ENCODE results near the gene GINS1.

Gene GINS1

DNA sequence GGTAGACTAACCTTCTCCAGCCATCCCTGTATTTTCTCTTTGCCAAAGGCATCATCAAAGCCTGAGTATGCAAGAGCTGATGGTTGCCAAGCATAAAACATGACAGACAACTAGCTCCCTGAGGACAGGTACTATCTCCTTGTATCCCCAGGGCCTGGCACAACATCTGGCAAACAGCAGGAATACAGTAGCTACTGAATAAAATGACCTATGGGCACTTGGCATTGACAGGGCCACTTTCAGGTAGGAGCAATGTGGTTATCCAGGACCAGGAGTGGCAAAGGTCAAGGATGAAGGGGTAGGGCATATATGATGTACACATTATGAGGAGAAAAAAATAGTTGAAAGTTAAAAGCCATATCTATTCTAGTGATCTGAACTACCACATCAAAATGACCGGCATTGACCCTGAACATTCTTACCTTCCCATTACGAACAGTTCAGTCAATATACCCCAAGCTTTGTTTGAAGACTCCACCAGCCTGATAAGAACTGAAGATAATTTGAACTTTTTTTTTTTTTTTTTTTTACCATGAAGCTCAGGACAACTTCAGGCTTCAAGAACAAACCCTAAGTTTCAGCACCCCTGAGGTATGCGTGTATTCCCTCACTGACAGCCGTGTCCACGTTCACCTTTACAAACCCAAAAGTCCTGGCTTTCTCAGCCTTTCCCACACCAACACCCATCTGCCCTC is 29.1 kb upstream of the GINS1 start:
- TF ChIP-seq GATA2 (IDR thresholded peaks at IDR 0.05; ENCODE audit: low read depth, low read length) (no peak), GATA3 (IDR thresholded peaks at IDR 0.05; ENCODE audit: low read depth, low read length) (no peak)

DNA sequence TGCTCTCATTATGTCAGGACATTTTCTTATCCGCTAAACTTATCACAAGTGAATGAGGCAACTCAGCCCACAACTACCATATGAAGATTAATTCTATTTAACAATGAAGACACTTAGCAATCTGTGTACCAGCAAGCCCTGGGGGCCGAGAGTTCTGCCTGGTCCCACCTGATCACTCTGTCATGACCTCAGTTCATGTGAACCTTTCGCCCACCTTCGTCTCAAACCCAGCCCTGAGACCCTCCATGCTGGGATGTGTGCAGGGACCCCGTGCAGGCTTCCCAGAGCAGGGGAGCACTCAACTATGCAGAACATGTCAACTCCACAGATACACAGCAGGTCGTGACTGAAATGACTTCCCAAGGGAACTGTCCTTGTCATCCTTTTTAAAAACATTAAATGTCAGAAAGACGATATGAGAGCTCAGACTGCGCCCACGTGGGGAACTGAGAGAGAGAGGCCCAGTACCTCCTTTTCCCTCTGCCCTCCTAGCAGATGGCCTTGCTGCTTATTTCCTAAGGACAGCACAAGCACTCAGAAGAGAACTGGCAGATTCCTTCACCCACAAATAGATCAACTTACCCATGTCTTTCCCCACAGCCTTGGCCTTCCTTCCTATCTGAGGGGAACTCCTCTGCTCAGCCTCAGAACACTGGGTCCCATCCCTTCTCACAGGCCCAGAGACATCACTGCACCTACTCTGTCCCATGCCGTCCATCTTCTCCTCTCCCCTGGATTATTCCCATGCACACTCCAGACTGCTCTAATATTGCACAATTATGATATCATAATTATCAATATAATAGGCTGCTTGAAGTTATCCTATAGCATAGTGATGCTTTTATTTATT is 28.4 kb upstream of the GINS1 start:
- no peak for TF ChIP-seq GATA3 (IDR thresholded peaks at IDR 0.05; ENCODE audit: low read depth, low read length)
- no peak for TF ChIP-seq GATA2 (IDR thresholded peaks at IDR 0.05; ENCODE audit: low read depth, low read length)

DNA sequence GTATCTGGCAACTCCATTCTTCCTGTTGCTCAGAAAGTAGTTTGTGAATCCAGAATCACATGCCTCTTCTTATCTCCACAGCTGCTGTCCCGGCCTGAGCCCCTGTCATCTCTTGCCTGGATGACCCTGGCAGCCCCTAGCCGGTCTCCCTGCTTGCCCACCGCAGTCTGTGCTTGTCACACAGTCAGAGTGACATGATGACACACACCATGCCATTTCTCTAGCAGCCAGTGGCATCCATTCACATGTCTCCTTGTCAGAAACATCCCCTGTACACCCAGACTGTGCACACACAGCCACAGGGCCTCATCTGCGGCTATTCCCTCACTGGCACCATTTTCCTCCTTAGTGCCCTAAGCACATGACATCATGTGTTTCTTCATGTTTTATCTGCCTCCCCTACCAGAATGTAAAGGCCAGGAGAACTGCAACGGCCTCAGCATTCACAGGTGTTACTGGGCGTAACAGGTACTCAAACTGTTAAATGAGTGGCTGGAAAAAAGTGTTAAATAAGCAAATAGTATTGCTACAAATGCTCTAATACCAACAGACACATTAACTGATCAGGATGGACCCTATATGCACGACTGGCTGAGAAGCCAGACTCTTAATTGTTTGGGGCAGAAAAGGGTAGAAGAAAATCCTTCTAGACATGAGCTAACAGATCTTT is 26.4 kb upstream of the GINS1 start:
- no peak for TF ChIP-seq GATA3 (IDR thresholded peaks at IDR 0.05; ENCODE audit: low read depth, low read length)

DNA sequence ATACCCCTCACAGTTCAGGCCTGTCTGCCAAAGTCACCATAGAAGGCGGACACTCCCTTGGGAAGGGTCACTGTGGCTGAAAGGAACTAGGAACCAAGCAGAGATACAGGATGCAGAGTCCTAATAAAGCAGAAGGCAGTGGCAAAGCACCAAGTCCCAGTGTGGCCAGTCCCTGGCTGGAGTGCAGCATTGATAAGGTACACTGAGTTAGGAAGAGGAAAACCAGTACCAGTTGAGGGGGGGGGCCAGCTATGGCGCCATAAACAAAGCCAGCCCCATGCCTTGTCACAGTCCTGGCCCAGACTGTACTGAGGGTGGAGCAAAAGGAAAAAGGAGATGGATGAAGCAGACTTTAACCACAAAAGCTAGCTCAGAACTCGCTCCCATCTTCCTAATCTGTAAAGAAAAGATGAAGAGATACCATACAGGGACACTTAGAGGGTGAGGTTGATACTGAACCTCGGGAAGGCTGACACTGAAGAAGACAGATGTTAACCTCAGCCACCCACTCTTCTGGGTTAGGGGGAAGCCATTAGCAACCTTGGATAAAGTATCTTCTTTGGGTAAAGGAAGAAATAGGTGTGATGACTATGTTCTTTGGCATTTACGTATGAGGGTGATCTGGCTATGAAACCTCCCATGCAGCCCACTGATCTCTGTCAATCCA is 24.6 kb upstream of the GINS1 start:
- TF ChIP-seq GATA2 (IDR thresholded peaks at IDR 0.05; ENCODE audit: low read depth, low read length) (no peak), GATA3 (IDR thresholded peaks at IDR 0.05; ENCODE audit: low read depth, low read length) (no peak)

DNA sequence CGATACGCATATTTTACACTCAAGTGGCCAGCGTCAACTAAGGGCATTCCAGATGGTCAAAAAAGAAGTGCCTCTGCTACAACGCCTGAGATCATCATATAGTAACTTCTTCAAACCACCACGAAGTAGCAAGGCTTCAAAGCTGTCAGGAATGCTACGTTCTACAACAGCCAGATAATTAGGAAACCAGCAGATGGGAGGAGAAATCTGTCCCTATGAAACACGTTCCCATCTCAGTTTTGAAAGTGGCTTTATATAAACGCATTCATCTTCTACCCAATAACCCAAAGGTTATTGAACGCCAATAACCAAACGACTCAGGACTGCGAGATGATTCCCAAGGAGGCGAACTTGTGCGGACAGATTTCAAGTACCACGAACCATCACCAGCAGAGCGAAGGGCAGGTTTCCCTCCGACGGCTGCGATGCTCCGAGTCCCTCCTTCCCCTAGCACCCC is 18.0 kb upstream of the GINS1 start:
- TF ChIP-seq GATA3 (IDR thresholded peaks at IDR 0.05; ENCODE audit: low read depth, low read length), result no peak
- no peak for TF ChIP-seq GATA2 (IDR thresholded peaks at IDR 0.05; ENCODE audit: low read depth, low read length)

DNA sequence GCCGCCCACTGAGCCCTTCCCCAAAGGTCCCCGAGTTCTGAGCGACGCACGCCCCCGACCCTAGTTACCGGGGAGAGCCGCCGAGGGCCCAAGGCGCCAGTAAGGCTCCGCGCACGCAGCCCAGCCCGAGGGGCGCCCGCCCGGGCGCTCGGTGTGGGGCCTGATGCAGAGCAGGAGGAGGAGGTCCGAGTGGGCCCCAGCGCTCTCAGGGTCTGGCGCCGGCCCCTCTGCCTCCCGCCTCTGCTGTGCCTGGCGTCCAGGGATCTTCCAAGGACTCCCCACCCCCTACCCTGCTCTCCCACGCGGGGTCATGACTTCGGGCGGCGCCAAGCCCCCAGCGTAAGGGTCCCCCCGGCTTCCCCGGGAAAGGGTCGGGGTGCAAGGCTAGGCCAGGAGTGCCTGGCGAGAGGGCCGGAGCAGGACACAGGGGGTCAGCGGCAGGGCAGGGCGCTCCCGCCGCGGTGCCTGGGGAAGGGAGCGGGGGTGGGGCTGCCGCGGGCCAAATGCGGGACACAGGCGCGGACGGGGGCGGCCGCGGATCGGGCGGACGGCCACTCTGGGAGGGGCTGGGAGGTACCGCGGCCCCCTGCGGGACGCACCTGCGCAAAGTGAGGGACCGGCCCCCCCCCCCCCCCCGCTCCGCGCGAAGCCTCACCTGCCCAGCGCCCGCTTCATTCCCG is 17.5 kb upstream of the GINS1 start:
- no peak for TF ChIP-seq GATA3 (IDR thresholded peaks at IDR 0.05; ENCODE audit: low read depth, low read length)
- TF ChIP-seq GATA2 (IDR thresholded peaks at IDR 0.05; ENCODE audit: low read depth, low read length), result no peak

DNA sequence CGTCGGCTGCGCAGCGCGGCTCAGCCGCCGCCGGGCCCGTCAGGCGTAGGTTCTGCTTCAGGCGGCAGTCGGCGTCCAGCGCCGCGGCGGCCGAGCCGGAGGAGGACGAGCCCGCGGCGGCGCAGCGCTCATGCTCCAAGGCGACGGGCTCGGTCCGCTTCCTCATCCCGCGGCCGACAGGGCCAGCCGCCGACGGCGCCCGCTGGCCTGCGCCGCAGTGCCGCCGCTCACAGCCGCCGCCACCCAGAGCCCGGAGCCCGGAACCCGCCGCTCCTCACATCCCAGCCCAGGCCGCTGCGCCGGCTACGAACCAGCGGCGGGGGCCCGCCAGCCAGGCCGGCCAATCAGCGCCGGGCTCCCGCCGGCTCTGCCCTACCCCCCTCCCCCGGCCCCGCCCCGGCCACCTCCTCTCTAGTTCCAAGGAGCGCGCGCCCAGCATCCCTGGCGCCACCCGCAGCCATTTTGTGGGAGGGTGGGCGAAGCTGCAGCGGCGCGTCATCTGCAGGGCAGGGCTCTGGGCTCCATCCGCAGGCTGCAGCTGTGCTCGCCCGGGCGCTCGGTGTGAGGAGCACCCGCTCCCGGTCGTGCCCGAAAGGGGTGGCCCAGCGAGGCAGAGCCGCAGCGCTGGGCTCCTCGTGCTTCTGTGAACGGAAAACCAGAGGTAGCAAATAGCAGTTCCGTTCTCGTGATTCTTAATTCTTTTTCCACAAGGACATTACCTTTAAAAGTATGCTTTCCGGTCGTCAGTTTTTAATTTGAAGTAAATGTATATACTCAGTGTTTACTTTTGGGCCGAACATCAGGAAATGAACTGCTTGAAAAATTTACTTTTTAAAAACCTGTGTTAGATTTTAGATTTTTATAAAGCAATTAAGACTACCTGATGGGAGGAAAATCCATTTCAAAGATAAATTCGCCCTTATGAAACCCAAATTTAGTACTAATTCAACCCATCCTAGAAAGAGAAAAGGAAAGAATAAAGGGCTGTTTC is 16.6 kb upstream of the GINS1 start, which contains the start of gene ABHD12:
TSS of gene ABHD12 (minus strand) at position 298 of the 991 bp plus-strand sequence. CDS start at position 166, 132 bp downstream.
- TF ChIP-seq GATA3 (IDR thresholded peaks at IDR 0.05; ENCODE audit: low read depth, low read length), result no peak
- TF ChIP-seq GATA2 (IDR thresholded peaks at IDR 0.05; ENCODE audit: low read depth, low read length), result no peak

DNA sequence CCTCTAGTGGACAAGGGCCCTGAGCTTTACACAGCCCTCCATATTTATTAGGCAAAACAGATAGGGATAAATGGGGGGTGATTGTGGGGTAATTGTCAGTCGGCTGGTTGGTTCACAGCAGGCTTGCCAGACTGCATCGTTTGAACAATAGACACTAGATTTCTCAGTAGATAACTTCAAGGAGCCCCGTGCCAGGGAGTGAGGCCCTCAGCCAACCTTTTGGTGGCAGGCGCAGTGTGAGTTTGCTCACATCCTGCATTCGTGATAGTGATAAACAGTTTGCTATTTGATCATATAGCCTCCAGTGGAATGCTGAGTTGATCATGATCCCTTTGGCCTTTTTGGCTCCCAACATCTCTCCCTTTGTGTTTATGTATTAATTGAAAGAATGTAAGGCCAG is 13.2 kb upstream of the GINS1 start:
- TF ChIP-seq GATA3 (IDR thresholded peaks at IDR 0.05; ENCODE audit: low read depth, low read length), result no peak
- TF ChIP-seq GATA2 (IDR thresholded peaks at IDR 0.05; ENCODE audit: low read depth, low read length), result no peak

DNA sequence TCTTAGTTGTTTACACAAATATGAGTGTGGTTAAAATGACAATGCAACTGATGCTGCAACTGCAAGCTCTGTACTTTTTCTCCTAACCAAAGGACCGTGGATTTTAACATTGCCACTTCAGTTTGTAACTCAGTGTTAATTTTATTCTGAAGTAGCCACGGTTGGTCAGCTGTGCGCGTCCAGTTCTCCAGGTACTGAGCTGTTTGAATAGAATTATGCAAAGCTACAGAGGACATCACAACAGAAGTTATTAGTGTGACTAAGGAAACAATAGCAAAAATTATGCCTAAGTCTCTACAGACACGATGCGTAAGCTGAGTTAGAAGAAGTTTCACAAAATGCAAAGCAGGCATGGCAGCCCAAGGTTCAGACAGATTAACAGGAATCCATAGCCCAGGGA is 12.5 kb upstream of the GINS1 start:
- TF ChIP-seq GATA2 (IDR thresholded peaks at IDR 0.05; ENCODE audit: low read depth, low read length) (no peak), GATA3 (IDR thresholded peaks at IDR 0.05; ENCODE audit: low read depth, low read length) (no peak)

DNA sequence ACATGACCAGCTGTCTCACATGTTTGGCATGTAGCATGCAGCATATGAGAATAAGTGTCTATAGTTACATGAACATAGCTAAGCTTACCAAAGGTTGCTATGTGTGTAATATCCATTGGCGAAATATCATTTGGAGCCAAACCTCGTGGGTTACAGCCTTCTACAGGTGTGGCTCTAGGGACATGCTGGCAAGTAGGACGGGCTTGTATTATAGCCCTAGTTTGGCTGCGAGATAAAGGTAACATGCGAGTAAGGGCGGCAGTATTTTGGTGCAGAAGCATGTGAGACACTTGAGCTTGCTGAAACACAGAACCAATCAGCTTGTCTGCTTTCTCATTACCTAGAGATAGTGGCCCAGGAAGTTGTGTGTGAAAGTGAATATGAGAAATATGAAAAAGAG is 10.4 kb upstream of the GINS1 start:
- no peak for TF ChIP-seq GATA2 (IDR thresholded peaks at IDR 0.05; ENCODE audit: low read depth, low read length)

DNA sequence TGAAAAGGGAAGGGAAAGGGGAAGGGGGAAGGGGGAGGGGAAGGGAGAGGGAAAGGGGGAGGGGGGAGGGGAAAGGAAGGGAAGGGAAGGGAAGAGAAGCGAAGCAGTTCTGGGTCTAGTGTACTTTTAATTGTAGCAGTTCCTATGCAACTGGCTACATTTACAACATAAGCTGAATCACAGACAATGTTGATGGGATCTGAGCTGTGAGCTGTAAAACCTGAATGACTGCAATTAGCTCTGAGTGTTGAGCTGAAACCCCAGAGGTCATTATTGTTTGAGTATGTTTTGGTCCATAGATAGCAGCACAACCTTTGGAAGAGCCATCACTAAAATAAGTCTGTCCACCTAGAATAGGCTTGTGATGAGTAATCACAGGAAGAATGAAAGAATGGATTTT is 9.7 kb upstream of the GINS1 start:
- TF ChIP-seq GATA3 (IDR thresholded peaks at IDR 0.05; ENCODE audit: low read depth, low read length), result no peak
- no peak for TF ChIP-seq GATA2 (IDR thresholded peaks at IDR 0.05; ENCODE audit: low read depth, low read length)

DNA sequence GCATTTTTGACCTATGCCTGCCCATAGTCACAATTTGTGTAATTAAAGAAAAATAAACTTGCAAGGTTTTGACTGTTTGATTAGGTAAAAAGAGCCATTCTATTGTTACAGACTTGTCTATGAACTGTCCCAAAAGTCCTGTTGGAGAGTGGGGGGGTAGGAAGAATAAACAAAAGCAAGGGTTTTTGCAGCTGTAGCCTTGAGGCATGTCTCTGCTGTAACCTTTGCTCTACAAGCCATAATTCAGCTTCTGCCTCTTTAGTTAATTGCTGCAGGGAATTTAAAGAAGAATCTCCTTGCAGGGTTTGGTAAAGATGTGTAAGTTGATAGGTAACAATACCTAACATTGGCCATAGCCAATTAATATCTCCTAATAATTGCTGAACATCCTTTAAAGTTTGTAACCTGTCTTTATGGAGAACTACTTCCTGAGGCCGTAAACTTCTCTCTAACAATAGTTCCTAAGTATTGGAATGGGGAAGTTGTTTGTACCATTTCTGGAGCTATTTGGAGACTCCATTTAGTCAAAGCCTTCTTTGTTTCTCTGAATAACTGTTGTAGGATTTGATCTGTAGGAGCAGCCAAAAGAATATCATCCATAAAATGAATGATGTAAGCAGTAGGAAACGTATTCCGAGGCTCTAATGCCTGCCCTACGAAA is 9.0 kb upstream of the GINS1 start:
- TF ChIP-seq GATA3 (IDR thresholded peaks at IDR 0.05; ENCODE audit: low read depth, low read length), result no peak
- TF ChIP-seq GATA2 (IDR thresholded peaks at IDR 0.05; ENCODE audit: low read depth, low read length), result no peak
